ENCODE results near the gene IGSF8. TPM values are rescaled to one million over a fixed set of nuclear protein-coding genes. Genes with fewer than 3 reads are reported as not detected.
"Not testable (repeated sequence)": the region's sequence is repeated elsewhere in the genome, so short reads cannot be mapped to it uniquely, and the experiment has no call there.

Gene IGSF8
- total RNA-seq, 1 donor from 2014 or later: 17.2 TPM

DNA sequence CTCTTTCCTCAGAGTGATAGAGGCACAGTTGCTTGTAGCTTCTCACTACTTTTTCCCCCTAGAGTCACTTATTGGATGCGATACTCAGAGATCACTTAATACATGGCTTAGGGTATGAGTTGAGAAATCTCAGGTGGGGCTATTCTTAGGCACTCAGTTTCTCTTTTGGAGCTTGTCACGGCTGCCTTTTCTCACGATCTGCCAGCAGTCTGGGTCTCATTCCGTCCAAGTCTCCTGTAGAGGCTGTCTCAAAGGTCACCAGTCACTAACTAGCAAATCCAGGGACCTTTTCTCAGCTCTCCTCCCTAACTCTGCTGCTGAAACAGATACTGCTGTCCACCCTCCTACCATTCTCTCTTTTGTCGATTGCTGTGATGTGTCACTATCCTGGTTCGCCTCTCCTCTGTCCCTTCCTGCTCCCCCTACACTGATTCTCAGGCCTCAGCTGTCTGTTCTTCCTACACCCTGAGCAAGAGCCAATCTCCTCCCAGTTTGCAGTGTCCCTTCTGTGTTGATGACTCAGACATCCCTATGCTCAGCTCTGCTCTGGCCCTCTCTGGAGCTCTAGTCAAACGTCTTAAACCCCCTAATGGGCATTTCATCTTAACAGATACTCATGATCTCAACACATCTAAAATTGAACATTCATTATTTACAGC, 29.6 kb upstream of the IGSF8 start:
- Mint-ChIP-seq H3K36me3 (ENCODE audit: low read depth, unreplicated experiment) (no peaks in the 10 kb centered on the region), H3K27me3 (ENCODE audit: unreplicated experiment) (peaks cover 6% of the 10 kb centered on the region), H3K4me1 (ENCODE audit: unreplicated experiment) (no peaks in the 10 kb centered on the region), H3K27ac (ENCODE audit: unreplicated experiment) (no peak overlapping the region), H3K4me3 (ENCODE audit: unreplicated experiment) (no peak overlapping the region), H3K9me3 (ENCODE audit: unreplicated experiment) (no peaks in the 10 kb centered on the region)
- TF ChIP-seq, protein P1, sequence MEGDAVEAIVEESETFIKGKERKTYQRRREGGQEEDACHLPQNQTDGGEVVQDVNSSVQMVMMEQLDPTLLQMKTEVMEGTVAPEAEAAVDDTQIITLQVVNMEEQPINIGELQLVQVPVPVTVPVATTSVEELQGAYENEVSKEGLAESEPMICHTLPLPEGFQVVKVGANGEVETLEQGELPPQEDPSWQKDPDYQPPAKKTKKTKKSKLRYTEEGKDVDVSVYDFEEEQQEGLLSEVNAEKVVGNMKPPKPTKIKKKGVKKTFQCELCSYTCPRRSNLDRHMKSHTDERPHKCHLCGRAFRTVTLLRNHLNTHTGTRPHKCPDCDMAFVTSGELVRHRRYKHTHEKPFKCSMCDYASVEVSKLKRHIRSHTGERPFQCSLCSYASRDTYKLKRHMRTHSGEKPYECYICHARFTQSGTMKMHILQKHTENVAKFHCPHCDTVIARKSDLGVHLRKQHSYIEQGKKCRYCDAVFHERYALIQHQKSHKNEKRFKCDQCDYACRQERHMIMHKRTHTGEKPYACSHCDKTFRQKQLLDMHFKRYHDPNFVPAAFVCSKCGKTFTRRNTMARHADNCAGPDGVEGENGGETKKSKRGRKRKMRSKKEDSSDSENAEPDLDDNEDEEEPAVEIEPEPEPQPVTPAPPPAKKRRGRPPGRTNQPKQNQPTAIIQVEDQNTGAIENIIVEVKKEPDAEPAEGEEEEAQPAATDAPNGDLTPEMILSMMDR (IDR thresholded peaks at IDR 0.05; ENCODE audit: unreplicated experiment): no peak
- no peak for DNase-seq (ENCODE audit: low spot score)

DNA sequence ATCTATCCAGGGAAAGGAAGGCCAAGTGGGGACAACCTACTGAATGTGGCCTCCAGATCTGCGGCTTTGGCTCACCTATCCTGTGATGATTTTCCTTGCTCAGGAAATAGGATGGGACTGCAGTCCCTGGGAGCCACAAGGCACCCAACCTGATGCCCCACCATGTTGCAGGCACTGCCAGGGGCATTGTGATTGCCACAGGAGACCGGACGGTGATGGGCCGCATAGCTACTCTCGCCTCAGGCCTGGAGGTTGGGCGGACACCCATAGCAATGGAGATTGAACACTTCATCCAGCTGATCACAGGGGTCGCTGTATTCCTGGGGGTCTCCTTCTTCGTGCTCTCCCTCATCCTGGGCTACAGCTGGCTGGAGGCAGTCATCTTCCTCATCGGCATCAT, 29.0 kb upstream of the IGSF8 start:
- DNase-seq (ENCODE audit: low spot score): no peak
- H3K9me3 Mint-ChIP-seq (ENCODE audit: unreplicated experiment): no peaks in the 10 kb centered on the region
- no peak overlapping the region for H3K27ac Mint-ChIP-seq (ENCODE audit: unreplicated experiment)
- peaks cover 6% of the 10 kb centered on the region for H3K27me3 Mint-ChIP-seq (ENCODE audit: unreplicated experiment)
- H3K4me3 Mint-ChIP-seq (ENCODE audit: unreplicated experiment): no peak overlapping the region
- no peaks in the 10 kb centered on the region for H3K36me3 Mint-ChIP-seq (ENCODE audit: low read depth, unreplicated experiment)
- TF ChIP-seq, protein P1 (IDR thresholded peaks at IDR 0.05; ENCODE audit: unreplicated experiment): no peak
- no peaks in the 10 kb centered on the region for H3K4me1 Mint-ChIP-seq (ENCODE audit: unreplicated experiment)

DNA sequence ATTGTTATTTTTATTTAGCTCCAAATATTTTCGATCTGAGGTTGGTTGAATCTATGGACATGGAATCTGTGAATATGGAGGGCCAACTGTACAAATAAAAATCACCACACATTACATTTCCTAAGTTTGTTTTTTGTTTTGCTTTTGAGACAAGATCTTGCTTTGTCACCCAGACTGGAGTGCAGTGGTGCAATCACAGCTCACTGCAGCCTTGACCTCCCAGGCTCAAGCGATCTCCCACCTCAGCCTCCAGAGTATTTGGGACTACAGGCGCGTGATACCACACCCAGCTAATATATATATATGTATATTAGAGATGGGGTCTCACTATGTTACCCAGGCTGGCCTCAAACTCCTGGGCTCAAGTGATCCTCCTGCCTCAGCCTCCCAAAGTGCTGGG, 27.9 kb upstream of the IGSF8 start:
- not testable (repeated sequence) for H3K36me3 Mint-ChIP-seq (ENCODE audit: low read depth, unreplicated experiment); H3K27me3 Mint-ChIP-seq (ENCODE audit: unreplicated experiment); H3K9me3 Mint-ChIP-seq (ENCODE audit: unreplicated experiment); H3K4me3 Mint-ChIP-seq (ENCODE audit: unreplicated experiment); DNase-seq (ENCODE audit: low spot score); H3K27ac Mint-ChIP-seq (ENCODE audit: unreplicated experiment); H3K4me1 Mint-ChIP-seq (ENCODE audit: unreplicated experiment)

DNA sequence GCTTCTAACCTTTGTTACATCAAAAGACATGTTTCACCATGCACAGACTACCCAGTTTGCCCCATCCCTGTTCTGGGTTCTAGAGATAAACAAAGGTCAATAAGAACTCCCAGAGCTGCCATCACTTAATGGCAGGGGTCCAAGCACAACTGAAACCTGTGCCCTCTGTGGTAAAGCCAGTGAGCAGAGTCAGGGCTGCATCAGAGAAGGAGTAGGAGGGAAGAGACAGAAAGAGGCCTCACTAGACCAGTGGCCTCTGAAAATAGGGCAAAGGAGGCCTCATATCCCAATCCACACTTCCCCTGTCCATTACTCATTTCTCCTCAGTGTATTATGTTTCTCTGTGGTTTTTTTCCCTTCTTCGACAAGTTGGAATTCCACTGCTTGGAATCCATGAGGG, 27.3 kb upstream of the IGSF8 start:
- DNase-seq (ENCODE audit: low spot score): no peak
- H3K36me3 Mint-ChIP-seq (ENCODE audit: low read depth, unreplicated experiment): no peaks in the 10 kb centered on the region
- TF ChIP-seq, protein P1 (IDR thresholded peaks at IDR 0.05; ENCODE audit: unreplicated experiment): no peak
- H3K27me3 Mint-ChIP-seq (ENCODE audit: unreplicated experiment): peaks cover 3% of the 10 kb centered on the region
- H3K27ac Mint-ChIP-seq (ENCODE audit: unreplicated experiment): no peak overlapping the region
- no peaks in the 10 kb centered on the region for H3K9me3 Mint-ChIP-seq (ENCODE audit: unreplicated experiment)
- H3K4me3 Mint-ChIP-seq (ENCODE audit: unreplicated experiment): no peak overlapping the region
- H3K4me1 Mint-ChIP-seq (ENCODE audit: unreplicated experiment): no peaks in the 10 kb centered on the region

DNA sequence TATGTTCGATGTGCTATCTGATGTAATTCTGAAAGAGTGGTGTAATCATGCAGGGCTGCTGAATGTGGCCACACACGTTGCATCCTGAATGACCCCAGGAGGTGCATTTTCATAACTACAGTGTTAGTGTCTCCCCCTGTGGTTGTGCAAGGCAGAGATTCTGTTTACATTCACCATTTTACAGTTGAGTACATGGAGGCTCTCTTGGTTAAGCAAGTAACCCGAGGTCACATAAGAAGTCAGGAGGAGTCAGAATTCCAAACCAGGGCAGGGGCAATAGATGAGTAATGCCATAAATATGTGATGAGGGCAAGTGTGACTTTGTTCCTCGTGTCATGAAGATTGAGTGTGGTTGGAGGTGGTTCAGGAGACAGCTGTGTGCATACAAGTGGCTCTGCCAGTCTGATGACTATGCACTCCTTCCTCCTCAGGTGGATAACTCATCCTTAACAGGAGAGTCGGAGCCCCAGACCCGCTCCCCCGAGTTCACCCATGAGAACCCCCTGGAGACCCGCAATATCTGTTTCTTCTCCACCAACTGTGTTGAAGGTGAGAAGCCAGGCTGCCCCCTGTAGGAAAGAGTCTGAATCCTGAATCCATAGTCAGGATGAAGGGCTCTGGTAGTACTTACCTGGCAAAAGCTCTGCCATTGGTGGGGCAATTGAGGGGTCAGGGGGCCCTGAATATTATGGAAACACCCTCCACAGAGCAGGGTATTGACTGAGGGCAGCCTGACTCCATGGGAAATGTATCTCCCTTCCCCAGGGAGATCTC, 26.5 kb upstream of the IGSF8 start:
- no peaks in the 10 kb centered on the region for H3K4me1 Mint-ChIP-seq (ENCODE audit: unreplicated experiment)

More for the DNA sequence above, 26.5 kb upstream of the IGSF8 start:
- DNase-seq (ENCODE audit: low spot score): no peak
- Mint-ChIP-seq H3K27me3 (ENCODE audit: unreplicated experiment) (peaks cover 4% of the 10 kb centered on the region), H3K4me3 (ENCODE audit: unreplicated experiment) (no peak overlapping the region), H3K36me3 (ENCODE audit: low read depth, unreplicated experiment) (no peaks in the 10 kb centered on the region), H3K9me3 (ENCODE audit: unreplicated experiment) (no peaks in the 10 kb centered on the region), H3K27ac (ENCODE audit: unreplicated experiment) (no peak overlapping the region)
- TF ChIP-seq, protein P1 (IDR thresholded peaks at IDR 0.05; ENCODE audit: unreplicated experiment): no peak

Data from endothelial cell (in vitro differentiated cells).